ENCODE measurements around the gene PALMD.

GRCh38 chr1:99702221-99702620 is 56.3 kb downstream of the PALMD start:
- no peak for TF ChIP-seq CTCF (IDR thresholded peaks at IDR 0.05)
- no peak for TF ChIP-seq ZFX (IDR thresholded peaks at IDR 0.05; ENCODE audit: borderline replicate concordance)
